ENCODE data around the gene WDFY3.

- TF ChIP-seq CTCF (IDR thresholded peaks at IDR 0.05) (no peak), MAZ (IDR thresholded peaks at IDR 0.05; ENCODE audit: borderline replicate concordance, low read depth, low read length) (no peak), NR3C1 (IDR thresholded peaks at IDR 0.05) (no peak), POLR2A (IDR thresholded peaks at IDR 0.05; ENCODE audit: low read length) (no peak), HMGXB4 (CRISPR knock-in tag; IDR thresholded peaks at IDR 0.05; ENCODE audit: borderline replicate concordance) (no peak), JUN (IDR thresholded peaks at IDR 0.05) (no peak), CEBPB (IDR thresholded peaks at IDR 0.05) (no peak), MAX (IDR thresholded peaks at IDR 0.05) (no peak), EP300 (IDR thresholded peaks at IDR 0.05) (no peak), RAD21 (conservative IDR thresholded peaks at IDR 0.05 in 1 of 2, IDR thresholded peaks at IDR 0.05 in 1 of 2) (no peak), HDAC2 (IDR thresholded peaks at IDR 0.05) (no peak), SMC3 (IDR thresholded peaks at IDR 0.05) (no peak), KDM5A (IDR thresholded peaks at IDR 0.05) (no peak)
These were observed 39.4 kb upstream of the WDFY3 start for GRCh38 chr4:85005865-85006377.
